ENCODE measurements around the gene TLK1.

GRCh38 chr2:171147081-171147480, 13.6 kb downstream of the TLK1 start:
- TF ChIP-seq CTCF (conservative IDR thresholded peaks at IDR 0.05; ENCODE audit: low read depth, low read length) (no peak), EZH2 (IDR thresholded peaks at IDR 0.05; ENCODE audit: low read length, unreplicated experiment) (no peak)
